Fibroblast of skin of right biceps (primary cell): ENCODE data around the gene ZNF662.

Source experiments
- DNase-seq: peaks from one replicate; pipeline ENCODE4 v3.0.0-alpha.2; 2013

Gene ZNF662

GRCh38 chr3:42891042-42891441 is 14.9 kb upstream of the ZNF662 start:
- no peak for DNase-seq

DNA sequence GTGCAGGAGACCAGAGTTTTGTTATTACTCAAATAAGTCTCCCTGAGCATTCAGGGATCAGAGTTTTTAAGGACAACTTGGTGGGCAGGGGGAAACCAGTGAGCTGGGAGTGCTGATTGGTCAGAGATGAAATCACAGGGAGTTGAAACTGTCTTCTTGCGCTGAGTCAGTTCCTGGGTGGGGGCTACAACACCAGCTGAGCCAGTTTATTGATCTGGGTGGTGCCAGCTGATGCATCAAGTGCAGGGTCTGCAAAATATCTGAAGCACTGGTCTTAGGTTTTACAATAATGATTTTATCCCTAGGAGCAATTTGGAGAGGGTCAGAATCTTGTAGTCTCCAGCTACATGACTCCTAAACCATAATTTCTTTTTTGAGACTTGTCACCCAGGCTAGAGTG is 13.8 kb upstream of the ZNF662 start:
- no peak for DNase-seq

DNA sequence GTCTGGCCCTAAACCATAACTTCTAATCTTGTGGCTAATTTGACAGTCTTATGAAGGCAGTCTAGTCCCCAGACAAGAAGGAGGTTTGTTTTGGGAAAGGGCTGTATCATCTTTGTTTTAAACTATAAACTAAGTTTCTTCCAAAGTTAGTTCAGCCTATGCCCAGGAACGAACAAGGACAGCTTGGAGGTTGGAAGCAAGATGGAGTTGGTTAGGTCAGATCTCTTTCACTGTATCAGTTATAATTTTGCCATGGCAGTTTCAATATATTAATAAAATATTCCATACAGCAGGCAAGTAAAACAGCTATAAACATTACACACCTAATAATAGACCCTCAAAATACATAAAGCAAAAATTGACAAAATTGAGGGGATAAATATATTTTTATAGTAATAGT is 13.1 kb upstream of the ZNF662 start:
- DNase-seq = no peak

DNA sequence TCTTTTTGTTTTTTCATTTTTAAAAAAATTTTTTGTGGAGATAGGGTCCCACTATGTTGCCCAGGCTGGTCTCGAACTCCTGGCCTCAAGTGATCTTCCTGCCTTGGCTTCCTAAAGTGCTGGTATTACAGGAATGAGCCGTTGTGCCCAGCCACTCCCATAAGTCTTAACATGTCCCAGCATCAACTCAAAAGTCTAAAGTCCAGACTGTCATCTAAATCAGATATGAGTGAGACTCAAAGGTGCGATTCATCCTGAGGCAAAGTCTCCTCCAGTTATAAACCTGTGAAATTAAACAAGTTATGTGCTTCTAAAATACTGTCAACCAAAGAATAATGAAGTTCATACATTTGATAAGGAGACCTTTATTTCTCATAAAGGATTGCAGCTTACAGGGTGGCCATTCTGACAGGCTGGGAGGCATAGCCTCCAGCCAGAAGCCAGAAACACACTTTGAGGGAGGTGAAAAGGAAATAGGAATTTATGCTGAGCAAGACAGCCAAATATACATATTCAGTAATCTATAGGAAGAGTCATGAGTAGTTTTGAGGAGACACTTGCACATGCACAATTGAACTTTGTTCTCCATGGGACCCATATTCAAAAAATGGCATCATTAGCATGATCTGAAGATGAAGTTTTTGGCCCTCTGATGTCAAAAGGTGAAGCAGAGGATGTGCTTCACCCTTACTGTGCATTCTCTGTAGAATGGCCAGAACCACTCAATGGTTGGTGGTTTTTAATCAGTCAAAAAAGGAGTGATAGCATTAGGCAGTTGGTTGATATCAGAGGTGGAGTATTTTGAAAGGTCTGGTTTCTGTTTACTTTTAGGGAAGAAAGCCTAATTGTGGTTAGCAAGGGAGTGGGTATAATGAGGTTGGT is 11.0 kb upstream of the ZNF662 start:
- no peak for DNase-seq

DNA sequence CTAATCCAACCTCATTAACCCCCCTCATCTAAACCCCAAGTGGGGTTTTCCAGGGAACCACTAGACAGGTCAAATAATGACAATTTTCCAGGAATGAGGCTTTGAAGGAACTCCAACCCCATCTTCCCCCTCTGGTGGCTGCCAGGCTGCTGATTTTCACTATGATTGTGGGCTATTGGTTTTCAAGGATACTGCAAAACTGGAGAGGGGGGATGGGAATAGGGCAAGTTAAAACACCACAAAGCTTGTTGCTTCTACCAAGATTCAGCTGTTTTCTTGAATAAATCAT is 10.4 kb upstream of the ZNF662 start:
- no peak for DNase-seq

DNA sequence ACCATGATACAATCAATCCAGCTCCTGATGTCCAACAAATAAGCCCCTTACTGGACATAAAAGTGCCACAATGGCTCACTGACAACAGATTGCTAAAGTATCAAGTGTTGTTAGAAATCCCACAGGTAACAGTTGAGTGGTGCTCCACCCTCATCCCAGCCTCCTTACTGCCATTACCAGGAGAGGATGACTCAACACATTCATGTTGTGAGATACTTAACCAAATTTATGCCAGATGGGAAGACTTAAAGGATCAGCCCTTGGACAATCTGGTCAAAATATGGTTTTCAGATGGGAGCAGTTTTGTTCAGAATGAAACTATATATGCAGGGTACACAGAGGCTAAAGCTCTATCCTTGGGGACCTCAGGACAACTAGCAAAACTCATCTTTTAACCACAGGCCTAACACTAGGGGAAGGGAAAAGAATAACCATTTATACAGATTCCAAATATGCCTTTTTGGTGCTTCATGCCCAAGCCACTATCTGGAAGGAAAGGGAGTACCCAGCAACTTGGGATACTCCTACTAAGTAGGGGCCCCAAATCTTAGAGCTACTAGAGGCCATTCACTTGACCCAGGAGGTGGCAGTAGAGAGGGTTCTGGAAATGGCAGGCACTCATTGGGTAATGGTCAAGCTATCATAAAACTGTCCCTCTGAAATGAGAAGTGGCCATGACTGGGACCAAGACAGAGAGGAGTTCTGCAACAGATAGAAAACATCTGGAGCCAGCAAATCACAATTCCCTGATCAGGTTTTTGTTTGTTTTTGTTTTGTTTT is 6.9 kb upstream of the ZNF662 start:
- no peak for DNase-seq

GRCh38 chr3:42900226-42901072 is 5.5 kb upstream of the ZNF662 start:
- no peak for DNase-seq

DNA sequence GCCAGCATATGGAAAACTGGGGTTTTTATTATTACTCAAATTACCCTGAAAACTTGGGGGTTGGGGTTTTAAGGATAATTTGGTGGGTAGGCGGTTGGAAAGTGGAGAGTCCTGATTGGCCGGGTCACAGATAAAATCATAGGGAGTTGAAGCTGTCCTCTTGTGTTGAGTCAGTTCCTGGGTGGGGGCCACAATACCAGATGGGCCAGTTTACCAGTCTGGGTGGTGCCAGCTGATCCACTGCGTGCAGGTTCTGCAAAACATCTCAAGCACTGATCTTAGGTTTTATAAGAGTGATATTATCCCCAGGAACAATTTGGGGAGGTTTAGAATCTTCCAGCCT is 4.9 kb upstream of the ZNF662 start:
- DNase-seq = no peak

DNA sequence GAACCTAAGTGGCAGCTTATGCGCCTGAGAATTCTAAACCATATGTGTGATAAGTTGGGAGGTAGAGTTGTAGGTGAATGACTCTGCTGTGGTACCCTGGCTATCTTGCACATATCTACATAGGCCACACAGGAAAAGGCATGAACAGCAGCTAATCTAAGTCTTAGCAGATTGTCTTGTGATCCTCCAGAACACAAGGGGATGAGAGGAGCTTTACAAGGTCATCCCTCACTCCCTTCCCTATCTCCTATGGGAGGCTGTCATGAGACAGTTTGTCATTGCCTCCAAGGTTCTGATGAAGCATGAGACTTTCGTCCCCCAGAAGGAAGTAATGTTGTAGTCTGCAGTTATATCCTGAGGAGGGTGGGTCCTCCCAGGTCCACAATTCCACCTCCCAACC is 3.7 kb upstream of the ZNF662 start:
- DNase-seq = no peak

DNA sequence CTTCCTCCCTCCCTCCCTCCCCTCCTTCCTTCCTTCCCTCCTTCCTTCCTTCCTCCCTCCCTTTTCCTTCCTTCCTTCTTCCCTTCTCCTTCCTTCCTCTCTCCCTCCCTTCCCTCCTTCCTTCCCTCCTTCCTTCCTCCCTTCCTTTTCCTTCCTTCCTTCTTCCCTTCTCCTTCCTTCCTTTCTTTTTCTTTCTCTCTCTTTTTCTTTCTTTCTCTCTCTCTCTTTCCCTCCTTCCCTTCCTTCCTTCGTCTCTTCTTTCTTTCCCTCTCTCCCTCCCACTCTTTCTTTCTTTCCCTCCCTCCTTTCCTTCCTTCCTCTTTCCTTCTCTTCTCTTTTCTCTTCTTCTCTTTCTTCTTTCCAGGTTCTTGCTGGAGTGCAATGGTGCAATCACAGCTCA is 1.9 kb upstream of the ZNF662 start:
- no peak for DNase-seq

DNA sequence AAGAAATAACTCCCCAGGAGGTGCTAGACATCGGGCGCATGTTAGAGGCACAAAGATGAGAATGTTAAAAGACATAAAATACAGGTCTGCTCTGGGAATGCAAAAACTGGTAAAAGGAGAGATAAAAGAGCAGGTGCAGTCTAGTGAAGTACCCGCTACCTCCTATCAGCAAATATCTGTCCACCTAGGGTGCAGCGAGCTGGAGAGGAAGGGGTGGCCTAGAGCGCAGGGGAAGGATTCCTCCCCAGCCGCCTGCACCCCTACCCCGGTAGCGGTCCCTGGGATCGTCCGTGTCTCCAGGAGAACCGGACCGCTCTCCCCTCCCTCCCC is 237 bp upstream of the ZNF662 start:
- no peak for DNase-seq

DNA sequence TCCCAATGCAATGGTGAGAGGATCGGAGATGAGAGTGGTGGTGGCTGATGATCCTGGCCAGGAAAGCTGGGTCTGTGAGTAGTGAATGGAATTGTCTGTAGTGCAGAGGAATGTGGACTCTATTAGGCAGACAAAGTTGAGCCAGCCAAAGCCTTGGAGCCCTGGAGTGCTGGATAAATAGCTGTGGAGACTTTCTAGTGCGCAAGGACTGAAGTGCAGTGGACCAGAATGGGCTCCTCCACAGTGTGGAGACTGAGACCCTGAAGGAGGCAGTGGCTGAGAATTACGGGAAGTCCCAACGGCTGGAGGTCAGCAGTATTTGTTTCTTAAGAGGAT is 874 bp downstream of the ZNF662 start:
- peak; percentile 5 for DNase-seq

DNA sequence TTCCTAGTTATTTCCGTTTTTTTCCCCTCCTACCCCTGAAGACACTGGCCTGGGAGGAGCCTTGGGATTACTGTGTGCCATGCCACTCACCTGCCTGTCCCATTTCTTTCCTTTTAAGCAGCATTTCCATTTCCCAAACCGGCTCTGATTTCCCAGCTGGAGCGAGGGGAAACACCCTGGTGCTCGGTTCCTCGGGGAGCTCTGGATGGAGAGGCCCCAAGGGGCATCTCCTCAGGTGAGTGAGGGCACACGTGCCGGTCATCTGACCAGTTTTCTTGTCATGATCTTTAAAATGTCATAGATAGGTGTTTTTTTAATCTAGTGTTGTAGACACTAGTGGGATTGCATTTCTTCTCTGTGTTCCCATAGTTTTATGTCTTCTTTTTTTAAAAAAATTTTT is 2.7 kb downstream of the ZNF662 start:
- no peak for DNase-seq

DNA sequence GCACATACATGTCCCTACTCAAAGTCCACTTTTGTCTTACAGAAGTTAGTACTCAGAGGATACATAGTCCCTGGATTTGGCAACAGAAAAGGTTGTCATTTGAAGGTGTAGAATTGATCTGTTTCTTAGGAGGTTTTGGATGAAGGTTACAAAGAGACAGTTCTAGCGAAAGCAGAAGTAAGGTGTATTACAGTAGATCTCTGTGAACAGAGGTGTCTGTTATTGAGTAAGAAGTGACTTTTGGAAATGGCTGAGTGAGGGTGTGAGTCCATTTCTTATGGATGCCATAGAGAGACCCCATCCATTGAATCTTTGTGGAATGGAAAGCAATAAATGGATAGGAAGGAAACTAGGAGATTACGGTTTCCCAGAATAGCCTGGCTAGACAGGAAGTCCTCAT is 5.6 kb downstream of the ZNF662 start:
- no peak for DNase-seq

- peak; percentile 16 for DNase-seq
Observed at GRCh38 chr3:42914771-42915515, 9.0 kb downstream of the ZNF662 start.

DNA sequence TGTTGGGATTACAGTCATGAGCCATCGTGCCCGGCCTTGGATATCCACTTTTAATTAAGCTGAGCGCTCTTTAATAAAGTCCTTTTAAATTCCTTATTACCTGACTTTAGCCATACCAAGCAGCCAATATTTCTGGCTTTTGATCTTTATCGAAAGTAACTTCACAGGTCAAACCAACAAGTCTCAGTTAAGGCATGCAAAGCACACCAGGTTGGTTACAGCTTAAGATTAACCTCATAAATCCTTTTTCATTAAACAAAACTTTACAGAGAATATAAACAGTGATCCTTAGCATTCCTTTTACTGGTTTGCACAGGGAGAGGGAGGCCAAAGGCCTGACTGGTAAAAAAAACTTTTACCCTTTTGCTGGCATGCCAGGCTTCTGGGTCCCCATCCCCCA is 17.7 kb downstream of the ZNF662 start:
- DNase-seq = no peak

DNA sequence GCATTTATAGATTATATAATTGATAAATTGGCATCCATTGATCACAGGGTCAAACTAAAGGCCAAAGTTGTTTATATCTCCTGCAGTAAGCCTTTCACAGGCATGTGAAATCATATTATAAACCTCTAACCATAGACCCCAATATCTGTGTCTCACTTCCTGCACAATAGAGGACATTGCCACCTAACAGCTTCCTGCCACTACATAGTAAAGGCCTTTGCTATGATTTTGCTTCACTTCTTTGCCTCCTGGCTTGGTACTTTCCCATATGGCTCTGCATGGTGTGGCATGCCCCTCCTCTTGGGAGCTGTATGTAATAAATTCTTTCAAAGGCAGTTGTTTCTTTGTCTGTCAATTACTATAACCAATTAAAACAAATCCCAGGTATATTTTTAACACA is 20.4 kb downstream of the ZNF662 start:
- DNase-seq = no peak

DNA sequence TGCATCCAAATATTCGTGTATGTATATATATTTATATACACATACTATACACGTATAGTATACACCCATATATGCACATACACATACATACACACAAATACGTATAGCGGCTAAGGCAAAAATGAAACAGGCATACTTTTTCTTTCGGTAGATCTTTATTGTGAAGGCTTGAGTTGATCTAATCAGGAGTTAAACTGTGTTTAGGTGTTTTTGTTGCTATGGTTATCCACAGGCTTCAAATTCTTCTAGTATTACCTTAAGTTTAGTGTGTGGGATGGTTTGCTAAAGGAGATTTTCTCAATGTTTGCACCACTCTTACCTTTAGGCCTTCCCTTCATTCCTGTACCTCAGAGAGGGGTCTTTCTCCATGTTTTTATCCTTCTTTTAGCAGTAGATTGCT is 28.2 kb downstream of the ZNF662 start:
- DNase-seq = no peak

- DNase-seq = no peak
Observed at GRCh38 chr3:42934910-42935309, 29.0 kb downstream of the ZNF662 start.

GRCh38 chr3:42935472-42935871 is 29.5 kb downstream of the ZNF662 start:
- DNase-seq = no peak

DNA sequence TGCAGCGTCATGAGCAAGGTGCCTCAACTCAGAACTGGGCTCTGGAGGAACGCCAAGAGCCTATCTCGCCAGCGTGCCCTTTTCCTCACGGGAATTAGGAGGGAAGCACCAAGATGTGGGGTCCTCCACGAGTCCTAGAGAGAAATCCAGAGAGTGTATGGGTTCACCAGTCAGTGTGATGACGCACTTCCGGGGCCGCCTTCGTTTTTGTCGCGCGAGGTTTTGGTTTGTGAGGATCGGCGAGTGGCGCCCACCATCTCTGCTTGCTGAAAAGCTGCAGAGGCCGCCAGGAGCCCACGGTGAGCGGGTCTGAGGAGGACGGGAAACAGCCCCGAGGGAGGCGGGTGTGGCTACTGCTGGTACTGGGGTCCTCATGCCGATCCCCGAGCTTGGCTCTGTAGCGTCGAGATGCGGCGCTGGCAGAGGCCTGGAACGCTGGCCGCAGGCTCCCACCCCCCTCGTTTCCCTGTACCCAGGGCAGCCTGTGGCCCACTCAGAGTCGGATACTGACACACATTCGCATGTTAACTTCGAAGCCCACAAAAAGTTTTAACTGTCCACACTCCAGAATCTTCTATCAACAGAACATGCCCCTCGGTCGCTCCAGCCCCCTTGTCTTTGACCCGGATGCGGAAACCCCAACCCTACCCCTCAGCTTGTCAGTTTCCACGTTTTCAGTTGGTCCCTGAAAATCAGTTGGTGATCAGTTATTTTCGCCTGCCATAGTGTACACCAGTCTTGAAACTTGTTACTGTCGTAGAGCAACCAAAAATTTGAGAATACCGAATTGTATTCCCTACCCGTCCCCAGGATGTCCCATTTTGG is 30.4 kb downstream of the ZNF662 start:
- DNase-seq = peak; percentile 69

- DNase-seq = no peak
Observed at GRCh38 chr3:42937334-42937733, 31.4 kb downstream of the ZNF662 start.
